HG02884 (cell line): ENCODE data around the gene ST3GAL4.

Experiments used
- ATAC-seq: cut with Tn5 transposase; IDR thresholded peaks from one replicate; pipeline ENCODE4 v1.9.1; 2021; ENCODE audit warnings: mild to moderate bottlenecking, moderate library complexity; ENCODE audit not compliant: unreplicated experiment

Gene ST3GAL4

GRCh38 chr11:126405374-126405773 lies 49.9 kb downstream of the ST3GAL4 start:
- ATAC-seq: no peak

GRCh38 chr11:126405906-126406305 lies 50.4 kb downstream of the ST3GAL4 start:
- ATAC-seq: no peak

DNA sequence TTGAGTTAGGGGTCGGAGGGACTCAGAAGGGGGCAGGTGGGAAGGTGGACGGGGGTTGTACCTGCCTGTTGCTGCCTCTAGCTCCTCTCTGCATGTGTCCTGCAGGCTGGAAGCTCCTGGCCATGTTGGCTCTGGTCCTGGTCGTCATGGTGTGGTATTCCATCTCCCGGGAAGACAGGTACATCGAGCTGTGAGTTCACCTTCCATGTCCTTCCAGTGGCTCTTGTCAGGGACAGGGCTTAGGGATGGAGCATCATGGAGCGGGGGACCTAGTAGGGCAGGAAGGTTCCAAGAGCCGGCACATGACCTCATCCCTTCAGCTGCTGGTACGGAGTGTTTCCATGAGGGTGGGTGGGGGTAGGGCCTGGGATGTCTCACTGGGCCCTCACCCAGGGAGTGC lies 50.9 kb downstream of the ST3GAL4 start:
- no peak for ATAC-seq

DNA sequence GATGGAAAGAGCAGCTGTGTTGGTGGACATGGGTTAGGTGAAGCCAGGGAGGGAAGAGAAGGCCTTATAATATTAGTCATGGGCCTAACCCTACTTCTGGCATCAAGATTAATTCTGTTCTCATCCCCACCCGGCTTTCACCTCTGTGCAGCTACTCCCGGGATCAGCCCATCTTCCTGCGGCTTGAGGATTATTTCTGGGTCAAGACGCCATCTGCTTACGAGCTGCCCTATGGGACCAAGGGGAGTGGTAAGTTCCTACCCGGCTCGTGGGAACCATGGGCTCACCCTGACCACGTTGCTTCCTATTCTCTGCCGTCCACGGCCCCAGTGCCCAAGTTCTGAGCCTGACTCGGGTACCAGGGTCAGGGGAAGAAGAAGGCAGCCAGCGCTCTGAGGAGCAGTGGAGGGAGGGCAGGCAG lies 51.6 kb downstream of the ST3GAL4 start:
- ATAC-seq: no peak

DNA sequence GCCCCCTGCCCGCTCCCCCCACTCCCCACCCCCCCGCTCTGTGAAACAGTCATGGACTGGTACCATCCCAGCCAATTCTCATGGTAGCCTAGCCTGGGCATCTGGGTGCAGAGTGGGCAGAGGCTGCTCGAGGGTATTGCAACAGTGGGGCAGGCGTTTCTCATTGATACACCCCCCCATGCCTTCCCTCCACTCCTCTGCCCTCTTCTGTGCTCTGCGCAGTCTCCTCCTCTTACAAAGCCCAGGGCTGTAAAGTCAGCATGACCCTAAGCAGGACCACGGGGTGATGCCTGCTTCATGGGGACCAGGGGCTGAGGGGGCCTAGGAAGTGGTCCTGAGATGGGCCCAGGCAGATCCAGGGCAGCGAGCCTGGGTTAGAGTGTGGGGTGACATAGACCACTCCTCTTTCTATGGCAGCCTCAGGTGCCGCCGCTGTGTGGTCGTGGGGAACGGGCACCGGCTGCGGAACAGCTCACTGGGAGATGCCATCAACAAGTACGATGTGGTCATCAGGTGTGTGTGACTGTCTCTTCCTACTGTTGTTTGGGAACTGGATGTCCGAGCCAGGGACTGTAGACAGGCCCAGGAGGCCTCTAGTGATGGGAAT lies 52.3 kb downstream of the ST3GAL4 start:
- ATAC-seq: no peak

DNA sequence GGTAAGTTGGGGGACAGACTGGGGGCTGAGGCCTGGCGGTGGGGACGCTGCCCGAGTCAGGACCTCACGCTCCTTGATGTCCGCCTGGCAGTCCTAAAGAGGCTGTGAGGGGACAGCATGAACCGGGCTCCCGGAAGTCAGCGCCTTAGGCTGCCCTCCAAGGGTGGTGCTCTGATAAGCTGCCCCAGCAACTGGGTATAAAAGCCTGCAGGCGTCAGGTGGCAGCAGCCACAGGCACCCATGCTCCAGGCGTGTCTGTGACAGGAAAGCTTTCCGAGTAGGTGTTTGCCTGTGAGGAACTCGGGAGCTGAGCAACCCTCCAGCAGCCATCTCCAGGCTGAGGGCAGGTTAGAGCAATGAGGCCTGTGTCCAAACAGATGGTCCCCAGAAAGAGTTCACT lies 53.0 kb downstream of the ST3GAL4 start:
- ATAC-seq: no peak

DNA sequence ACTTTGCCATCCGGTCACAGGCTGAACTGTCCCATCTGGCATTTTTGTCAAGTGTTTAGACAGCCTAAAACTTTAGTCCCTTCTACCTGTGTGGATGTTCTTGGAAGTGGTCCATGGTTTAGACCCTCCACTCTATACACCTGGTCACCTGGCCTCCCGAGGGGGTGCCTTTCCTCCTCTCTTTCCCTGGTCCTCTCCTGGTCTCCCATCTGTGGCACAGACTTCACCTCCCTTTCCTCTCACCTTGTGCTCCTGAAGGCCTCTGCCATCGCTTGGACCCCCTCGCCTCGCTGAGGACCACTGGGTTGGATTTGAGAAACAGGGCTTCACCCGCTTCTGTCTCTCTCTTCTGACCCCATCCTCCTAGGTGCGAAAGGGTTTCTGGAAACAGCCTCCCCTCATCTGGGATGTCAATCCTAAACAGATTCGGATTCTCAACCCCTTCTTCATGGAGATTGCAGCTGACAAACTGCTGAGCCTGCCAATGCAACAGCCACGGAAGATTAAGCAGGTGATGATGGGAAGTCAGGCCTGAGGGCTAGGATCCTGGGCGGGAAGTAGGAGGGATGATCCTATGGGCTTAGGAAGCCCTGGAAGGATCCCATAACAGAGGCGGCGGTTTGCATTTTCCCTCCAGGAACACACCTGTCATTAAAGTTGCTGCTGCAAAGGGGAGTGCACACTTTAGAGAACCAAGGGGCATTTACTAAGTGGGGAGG lies 53.6 kb downstream of the ST3GAL4 start:
- no peak for ATAC-seq

DNA sequence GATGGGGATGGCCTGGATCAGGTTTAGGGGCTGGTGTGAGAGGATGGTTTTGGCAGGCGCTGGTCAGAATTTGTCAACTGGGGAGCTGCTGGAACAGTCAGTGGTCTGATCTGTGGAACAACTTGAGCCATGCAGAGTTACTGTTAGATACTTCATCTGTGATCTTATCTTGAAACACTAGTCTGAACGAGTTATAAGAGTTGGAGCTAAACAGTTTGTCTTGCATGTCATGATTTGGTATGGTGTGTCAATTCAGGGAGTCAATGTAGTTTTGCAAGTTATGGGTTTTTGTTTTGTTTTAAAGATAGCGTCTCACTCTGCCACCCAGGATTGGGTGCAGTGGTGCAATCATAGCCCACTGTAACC lies 54.1 kb downstream of the ST3GAL4 start:
- ATAC-seq: no peak

DNA sequence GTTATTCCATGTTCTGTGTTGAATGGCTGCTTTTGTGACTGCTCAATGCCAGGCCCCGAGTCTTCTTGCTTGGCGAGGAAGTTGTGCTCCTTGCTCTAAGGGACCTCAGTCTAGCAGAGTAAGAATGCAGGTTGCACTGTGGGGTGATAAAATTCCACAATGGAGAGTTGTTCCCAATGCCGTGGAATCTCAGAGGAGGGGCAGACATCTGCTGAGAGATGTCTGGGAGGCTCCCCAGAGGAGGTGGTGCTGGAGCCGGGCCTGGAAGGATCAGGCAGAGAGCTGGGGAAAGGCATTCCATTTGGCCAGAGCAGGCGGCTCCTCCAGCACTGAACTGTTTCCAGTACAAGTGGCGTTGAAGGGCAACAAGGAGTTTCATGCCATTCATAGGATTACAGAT lies 55.2 kb downstream of the ST3GAL4 start:
- ATAC-seq: no peak

DNA sequence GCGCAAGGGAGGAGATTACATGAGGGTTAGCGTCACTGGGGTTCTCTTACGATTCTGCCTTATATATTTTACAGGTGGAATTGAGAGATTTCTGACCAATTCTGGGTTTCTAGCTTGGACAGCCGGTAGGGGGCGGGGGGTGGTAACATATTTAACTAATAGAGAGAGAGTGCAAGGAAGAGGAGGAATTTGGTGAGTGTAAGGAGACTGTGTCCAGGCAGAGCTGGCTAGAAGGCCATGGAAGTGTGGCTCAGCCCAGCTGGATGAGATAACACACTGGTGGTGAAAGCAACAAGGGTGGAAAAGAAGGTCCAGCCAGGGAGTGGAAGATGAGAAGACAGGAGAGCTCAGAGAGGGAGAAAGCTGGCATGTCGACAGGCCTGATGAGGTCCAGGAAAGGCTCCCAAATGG lies 56.5 kb downstream of the ST3GAL4 start:
- no peak for ATAC-seq

DNA sequence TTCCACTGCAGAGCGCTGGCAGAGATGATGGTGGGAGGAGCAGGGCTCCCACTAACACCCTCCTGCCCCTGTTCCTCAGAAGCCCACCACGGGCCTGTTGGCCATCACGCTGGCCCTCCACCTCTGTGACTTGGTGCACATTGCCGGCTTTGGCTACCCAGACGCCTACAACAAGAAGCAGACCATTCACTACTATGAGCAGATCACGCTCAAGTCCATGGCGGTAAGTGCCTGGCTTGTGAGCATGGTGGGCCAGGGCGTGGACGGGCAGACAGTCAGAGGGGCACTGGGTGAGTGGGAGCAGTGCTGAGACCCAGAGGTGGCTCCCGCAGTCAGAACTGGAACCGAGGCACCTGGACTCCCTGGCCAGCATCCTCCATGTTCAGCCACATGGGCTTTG lies 57.9 kb downstream of the ST3GAL4 start:
- ATAC-seq: no peak

GRCh38 chr11:126413843-126414405 lies 58.4 kb downstream of the ST3GAL4 start:
- ATAC-seq: no peak

GRCh38 chr11:126414615-126415014 lies 59.1 kb downstream of the ST3GAL4 start:
- ATAC-seq: no peak

DNA sequence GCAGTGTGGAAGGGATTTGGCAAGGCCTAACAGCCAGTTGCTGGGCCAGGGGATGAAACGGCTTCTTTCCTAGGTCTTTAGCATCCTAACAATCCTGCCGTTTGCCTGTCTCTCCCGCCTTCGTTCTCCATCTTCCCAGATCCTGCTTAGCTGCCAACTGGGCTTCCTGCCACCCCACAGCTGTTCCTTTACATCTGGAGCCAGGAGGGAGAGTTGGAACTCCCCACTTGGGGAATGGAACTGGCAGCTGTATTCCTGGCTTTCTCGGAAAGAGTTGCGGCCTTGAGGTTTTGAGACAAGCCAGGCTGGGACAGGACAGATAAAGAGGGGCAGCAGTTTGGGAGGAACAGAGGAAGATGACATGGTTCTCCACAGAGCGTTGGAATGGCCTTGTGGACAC lies 59.6 kb downstream of the ST3GAL4 start:
- ATAC-seq: no peak

DNA sequence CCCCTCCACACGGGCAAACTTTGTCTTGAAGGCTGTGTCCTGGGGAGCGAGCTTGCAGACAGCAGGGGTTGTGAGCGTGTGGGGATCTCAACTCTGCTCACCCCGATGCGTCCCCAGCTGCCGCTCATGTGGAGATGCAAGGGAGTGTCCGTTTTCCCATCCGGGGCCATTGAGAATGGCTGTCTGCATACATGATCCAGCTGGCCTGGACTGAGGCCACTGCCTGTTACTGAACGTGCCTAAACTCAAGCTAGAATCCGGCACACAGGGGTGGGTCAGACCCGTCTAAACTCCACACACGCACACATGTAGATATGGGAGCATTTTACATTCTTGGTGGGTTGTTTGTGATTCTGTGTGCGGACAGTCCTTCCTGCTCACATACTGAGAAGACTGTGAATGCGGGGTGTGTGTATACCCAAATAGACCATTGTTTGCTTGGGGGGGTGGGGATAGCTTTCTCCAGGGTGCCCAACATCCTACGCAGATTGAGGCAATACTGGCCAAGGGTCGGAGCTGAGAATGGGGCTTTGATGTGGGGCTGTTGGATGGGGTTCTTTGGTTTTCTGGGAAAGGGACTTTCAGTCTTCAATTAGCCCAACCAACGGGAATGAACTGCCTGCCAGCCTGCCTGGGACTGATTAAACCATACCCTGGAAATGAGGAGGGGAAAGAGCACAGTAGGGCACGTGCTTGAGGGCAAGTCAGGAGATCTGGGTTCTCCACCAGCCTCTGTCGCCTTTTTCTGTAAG lies 60.4 kb downstream of the ST3GAL4 start:
- ATAC-seq: no peak

GRCh38 chr11:126416542-126417090 lies 61.1 kb downstream of the ST3GAL4 start:
- peak; percentile 69 for ATAC-seq

GRCh38 chr11:126417091-126417862 lies 61.8 kb downstream of the ST3GAL4 start:
- no peak for ATAC-seq

DNA sequence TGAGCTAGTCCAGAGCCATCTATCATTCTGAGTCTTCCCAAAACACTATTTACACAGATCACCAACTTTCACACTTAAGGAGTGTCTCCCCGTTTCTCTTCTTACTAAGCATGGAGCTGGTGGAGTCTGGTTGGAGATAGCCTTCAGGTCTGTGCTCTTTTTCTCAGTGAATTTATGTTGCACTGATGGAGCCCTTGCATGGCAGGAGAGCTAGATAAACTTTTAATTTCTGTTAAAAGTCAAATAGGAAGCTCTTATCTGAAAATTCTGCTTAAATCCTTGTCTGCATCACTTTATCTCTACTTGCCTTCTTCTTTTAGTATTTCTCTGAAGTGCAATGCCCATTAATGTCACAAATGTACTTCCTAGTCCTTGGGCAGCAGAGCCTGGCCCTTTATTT lies 63.4 kb downstream of the ST3GAL4 start:
- ATAC-seq: no peak

GRCh38 chr11:126419801-126420697 lies 64.6 kb downstream of the ST3GAL4 start:
- peak; percentile 78 for ATAC-seq
